Panc1 (cell line): ENCODE data around the gene VWA2. TPM values are rescaled to one million over a fixed set of nuclear protein-coding genes. Genes with fewer than 3 reads are reported as not detected.

ENCODE experiments used
- ATAC-seq: fragments of 200-7000 bp; cut with Tn5 transposase; 2 replicates; pipeline ENCODE4 v1.9.1; 2020; ENCODE audit warnings: mild to moderate bottlenecking, moderate library complexity
- BruUV-seq: library from RNA; stranded (reverse); fragments of 400-500 nt; replicated peaks from 2 replicates; lab custom pipeline; 2021; lab: Mats Ljungman, UMichigan
- CTCF ChIA-PET: fragments of 300-600 bp; sonication (Branson Sonifier 250); formaldehyde crosslinking; loops from one replicate; lab custom pipeline; 2022; ENCODE audit warnings: antibody characterized with exemption; lab: Charles Lee
- POLR2A ChIA-PET: fragments of 300-600 bp; sonication (Branson Sonifier 250); formaldehyde crosslinking; loops from one replicate; lab custom pipeline; 2022; ENCODE audit warnings: antibody characterized with exemption; lab: Charles Lee
- DNase-seq: peaks from one replicate; pipeline ENCODE4 v3.0.0-alpha.2; 2010; ENCODE audit warnings: low read depth, low spot score
- H3K27ac ChIP-seq: 2 replicates; pipeline ENCODE4 v1.5.1; 2011; ENCODE audit warnings: mild to moderate bottlenecking, low read length, inconsistent platforms
- H3K27me3 ChIP-seq: fragments of 200-500 bp; sonication (Bioruptor generic); 2 replicates; pipeline ENCODE4 v1.6.0; 2014; ENCODE audit warnings: low read length, inconsistent platforms; ENCODE audit not compliant: control insufficient read depth, insufficient read depth
- H3K36me3 ChIP-seq: fragments of 200-500 bp; sonication (Bioruptor generic); 2 replicates; pipeline ENCODE4 v1.5.1; 2014; ENCODE audit warnings: inconsistent platforms, mild to moderate bottlenecking, low read length, moderate library complexity; ENCODE audit not compliant: control insufficient read depth, insufficient read depth
- H3K4me1 ChIP-seq: 2 replicates; pipeline ENCODE4 v1.5.1; 2011; ENCODE audit warnings: inconsistent platforms, mild to moderate bottlenecking, low read length, moderate library complexity; ENCODE audit not compliant: control insufficient read depth, insufficient read depth
- H3K4me3 ChIP-seq, 2 experiments: 2 replicates each; pipeline ENCODE4 v1.5.1; 2011 to 2012; ENCODE audit warnings: low read depth in 2 of 2, low read length in 2 of 2, mild to moderate bottlenecking in 2 of 2, inconsistent platforms in 1 of 2, moderate library complexity in 1 of 2
- H3K9me3 ChIP-seq: fragments of 200-500 bp; sonication (Bioruptor generic); 2 replicates; pipeline ENCODE4 v1.5.1; 2014; ENCODE audit warnings: low read depth, mild to moderate bottlenecking, inconsistent platforms, low read length, moderate library complexity; ENCODE audit not compliant: control insufficient read depth, insufficient read depth
- POLR2AphosphoS5 ChIP-seq: IDR thresholded peaks from 2 replicates; pipeline ENCODE4 v1.6.1; 2012; ENCODE audit warnings: mild to moderate bottlenecking, low read depth, low read length, moderate library complexity
- SIN3A ChIP-seq: IDR thresholded peaks from 2 replicates; pipeline ENCODE4 v1.6.1; 2012; ENCODE audit warnings: low read depth, mild to moderate bottlenecking, low read length, moderate library complexity, borderline replicate concordance; ENCODE audit not compliant: insufficient read depth
- TCF7L2 ChIP-seq: IDR thresholded peaks from 2 replicates; pipeline ENCODE4 v1.6.1; 2011; ENCODE audit warnings: mild to moderate bottlenecking, low read depth, low read length, inconsistent platforms
- in situ Hi-C: cut with HindIII; loops from 2 replicates; pipeline ENCODE4 v1.10.0; 2016; ENCODE audit warnings: low sequenced_read_pairs, low pct_unique_long_range_greater_than_20kb
- intact Hi-C: fragments of 100-400 bp; cut with micrococcal nuclease; formaldehyde crosslinking; loops from one replicate; pipeline ENCODE4 v1.10.0; 2022; ENCODE audit not compliant: unreplicated experiment
- total RNA-seq: library from RNA; stranded (reverse); gene quantifications from one replicate; pipeline ENCODE4 v1.2.1, GENCODE V29; 2021; ENCODE audit not compliant: unreplicated experiment
- TF ChIP-seq, protein P1 (sequence below), 2 experiments: IDR thresholded peaks; 2 replicates each; pipeline ENCODE4 v1.6.1; 2011 to 2012; ENCODE audit warnings: low read depth in 2 of 2, control low read depth in 1 of 2, low read length in 1 of 2, mild to moderate bottlenecking in 1 of 2, moderate library complexity in 1 of 2; ENCODE audit not compliant: insufficient read depth in 1 of 2
- TF ChIP-seq, protein P2 (sequence below): fragments of 450-650 bp; IDR thresholded peaks from 2 replicates; pipeline ENCODE4 v1.5.1; 2017; ENCODE audit warnings: mild to moderate bottlenecking

VWA2 gene
- total RNA-seq, 1 experiment from 2014 or later = 0.77 TPM

DNA sequence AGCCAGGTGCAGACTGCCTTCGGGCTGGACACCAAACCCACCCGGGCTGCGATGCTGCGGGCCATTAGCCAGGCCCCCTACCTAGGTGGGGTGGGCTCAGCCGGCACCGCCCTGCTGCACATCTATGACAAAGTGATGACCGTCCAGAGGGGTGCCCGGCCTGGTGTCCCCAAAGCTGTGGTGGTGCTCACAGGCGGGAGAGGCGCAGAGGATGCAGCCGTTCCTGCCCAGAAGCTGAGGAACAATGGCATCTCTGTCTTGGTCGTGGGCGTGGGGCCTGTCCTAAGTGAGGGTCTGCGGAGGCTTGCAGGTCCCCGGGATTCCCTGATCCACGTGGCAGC is 50.0 kb downstream of the VWA2 start:
- intact Hi-C loops = no loop called here
- DNase-seq = no peak
- TF ChIP-seq, protein P1, sequence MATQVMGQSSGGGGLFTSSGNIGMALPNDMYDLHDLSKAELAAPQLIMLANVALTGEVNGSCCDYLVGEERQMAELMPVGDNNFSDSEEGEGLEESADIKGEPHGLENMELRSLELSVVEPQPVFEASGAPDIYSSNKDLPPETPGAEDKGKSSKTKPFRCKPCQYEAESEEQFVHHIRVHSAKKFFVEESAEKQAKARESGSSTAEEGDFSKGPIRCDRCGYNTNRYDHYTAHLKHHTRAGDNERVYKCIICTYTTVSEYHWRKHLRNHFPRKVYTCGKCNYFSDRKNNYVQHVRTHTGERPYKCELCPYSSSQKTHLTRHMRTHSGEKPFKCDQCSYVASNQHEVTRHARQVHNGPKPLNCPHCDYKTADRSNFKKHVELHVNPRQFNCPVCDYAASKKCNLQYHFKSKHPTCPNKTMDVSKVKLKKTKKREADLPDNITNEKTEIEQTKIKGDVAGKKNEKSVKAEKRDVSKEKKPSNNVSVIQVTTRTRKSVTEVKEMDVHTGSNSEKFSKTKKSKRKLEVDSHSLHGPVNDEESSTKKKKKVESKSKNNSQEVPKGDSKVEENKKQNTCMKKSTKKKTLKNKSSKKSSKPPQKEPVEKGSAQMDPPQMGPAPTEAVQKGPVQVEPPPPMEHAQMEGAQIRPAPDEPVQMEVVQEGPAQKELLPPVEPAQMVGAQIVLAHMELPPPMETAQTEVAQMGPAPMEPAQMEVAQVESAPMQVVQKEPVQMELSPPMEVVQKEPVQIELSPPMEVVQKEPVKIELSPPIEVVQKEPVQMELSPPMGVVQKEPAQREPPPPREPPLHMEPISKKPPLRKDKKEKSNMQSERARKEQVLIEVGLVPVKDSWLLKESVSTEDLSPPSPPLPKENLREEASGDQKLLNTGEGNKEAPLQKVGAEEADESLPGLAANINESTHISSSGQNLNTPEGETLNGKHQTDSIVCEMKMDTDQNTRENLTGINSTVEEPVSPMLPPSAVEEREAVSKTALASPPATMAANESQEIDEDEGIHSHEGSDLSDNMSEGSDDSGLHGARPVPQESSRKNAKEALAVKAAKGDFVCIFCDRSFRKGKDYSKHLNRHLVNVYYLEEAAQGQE (IDR thresholded peaks at IDR 0.05; ENCODE audit: insufficient read depth in 1 of 2, low read depth in 2 of 2, low read length in 1 of 2) = no peak
- TF ChIP-seq, protein P2, sequence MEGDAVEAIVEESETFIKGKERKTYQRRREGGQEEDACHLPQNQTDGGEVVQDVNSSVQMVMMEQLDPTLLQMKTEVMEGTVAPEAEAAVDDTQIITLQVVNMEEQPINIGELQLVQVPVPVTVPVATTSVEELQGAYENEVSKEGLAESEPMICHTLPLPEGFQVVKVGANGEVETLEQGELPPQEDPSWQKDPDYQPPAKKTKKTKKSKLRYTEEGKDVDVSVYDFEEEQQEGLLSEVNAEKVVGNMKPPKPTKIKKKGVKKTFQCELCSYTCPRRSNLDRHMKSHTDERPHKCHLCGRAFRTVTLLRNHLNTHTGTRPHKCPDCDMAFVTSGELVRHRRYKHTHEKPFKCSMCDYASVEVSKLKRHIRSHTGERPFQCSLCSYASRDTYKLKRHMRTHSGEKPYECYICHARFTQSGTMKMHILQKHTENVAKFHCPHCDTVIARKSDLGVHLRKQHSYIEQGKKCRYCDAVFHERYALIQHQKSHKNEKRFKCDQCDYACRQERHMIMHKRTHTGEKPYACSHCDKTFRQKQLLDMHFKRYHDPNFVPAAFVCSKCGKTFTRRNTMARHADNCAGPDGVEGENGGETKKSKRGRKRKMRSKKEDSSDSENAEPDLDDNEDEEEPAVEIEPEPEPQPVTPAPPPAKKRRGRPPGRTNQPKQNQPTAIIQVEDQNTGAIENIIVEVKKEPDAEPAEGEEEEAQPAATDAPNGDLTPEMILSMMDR = no peak
- TF ChIP-seq SIN3A (no peak), TCF7L2 (no peak)
- 0 out of 2 replicates have a peak, but pooled peaks have one; percentile 3 for ATAC-seq
- POLR2A ChIA-PET = no interaction called here
- CTCF ChIA-PET = no interaction called here
- Histone ChIP-seq H3K9me3 (no peaks in the 10 kb centered on the region), H3K4me3 (no peak overlapping the region), H3K36me3 (peaks cover 6% of the 10 kb centered on the region; the same call in 1 of the 2 replicates), H3K4me1 (peaks cover 5% of the 10 kb centered on the region; the same call in 1 of the 2 replicates), H3K27me3 (no peaks in the 10 kb centered on the region), H3K27ac (no peak overlapping the region)
- in situ Hi-C loops = no loop called here
- no TSS peak for BruUV-seq

DNA sequence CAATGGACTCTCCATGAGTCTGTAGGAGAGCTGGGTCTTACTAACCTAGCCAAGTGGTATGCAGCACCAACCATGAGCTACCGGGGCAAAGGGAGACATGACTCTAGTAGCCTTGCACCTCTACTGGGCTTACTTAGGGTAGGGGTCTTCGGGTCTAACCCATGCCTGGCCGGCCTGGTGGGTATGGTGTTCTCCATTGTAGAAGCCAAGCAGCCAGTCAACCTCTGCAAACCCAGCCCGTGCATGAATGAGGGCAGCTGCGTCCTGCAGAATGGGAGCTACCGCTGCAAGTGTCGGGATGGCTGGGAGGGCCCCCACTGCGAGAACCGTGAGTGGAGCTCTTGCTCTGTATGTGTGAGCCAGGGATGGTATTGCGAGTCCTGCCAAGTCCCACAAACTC is 51.0 kb downstream of the VWA2 start:
- in situ Hi-C loops (no loop called here), intact Hi-C loops (no loop called here)
- no peak for TF ChIP-seq SIN3A
- TF ChIP-seq, protein P1 (IDR thresholded peaks at IDR 0.05; ENCODE audit: insufficient read depth in 1 of 2, low read depth in 2 of 2, low read length in 1 of 2) = no peak
- TF ChIP-seq POLR2AphosphoS5 = no peak
- no peak for TF ChIP-seq TCF7L2
- TF ChIP-seq, protein P2 = no peak
- ChIA-PET POLR2A (no interaction called here), CTCF (no interaction called here)
- no peak for DNase-seq
- Histone ChIP-seq H3K4me3 (no peak overlapping the region), H3K4me1 (peaks cover 5% of the 10 kb centered on the region; the same call in 1 of the 2 replicates), H3K9me3 (no peaks in the 10 kb centered on the region), H3K27ac (no peak overlapping the region), H3K36me3 (peaks cover 15% of the 10 kb centered on the region; the same call in 1 of the 2 replicates), H3K27me3 (no peaks in the 10 kb centered on the region)
- ATAC-seq = no peak
- no TSS peak for BruUV-seq
